ENCODE results near the gene CCT8.

Gene CCT8

DNA sequence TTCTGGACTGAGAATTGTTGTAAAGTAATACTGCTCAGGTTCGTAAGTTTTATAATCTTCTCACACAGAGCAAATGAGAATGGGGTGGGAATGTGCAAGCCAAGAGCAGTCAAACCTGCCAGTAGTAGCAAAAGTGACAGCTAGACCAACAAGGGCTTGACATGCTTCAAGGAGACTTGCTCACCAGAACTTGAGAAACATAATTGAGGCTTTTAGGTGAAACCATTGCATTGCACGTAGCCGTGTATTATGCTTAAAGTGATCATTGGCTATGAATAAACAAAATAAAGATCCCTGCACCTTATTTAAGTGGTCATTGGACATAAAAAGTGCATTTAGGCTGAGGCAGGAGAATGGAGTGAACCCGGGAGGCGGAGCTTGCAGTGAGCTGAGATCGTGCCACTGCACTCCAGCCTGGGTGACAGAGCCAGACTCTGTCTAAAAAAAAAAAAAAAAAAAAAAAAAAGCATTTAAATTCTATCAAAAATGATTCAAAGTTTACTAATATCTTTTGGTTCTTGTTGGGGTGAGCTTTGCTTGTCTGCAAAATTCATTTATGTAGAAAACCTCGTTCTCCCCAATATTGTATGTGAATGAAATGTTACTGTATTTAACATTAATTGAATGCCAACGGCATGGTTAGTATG, 11.8 kb upstream of the CCT8 start:
- H4K20me1 ChIP-seq (ENCODE audit: insufficient read depth, low read length, poor library complexity, severe bottlenecking), result no peaks in the 10 kb centered on the region
- H3K9me3 ChIP-seq (ENCODE audit: insufficient read depth, low read depth, low read length), result no peaks in the 10 kb centered on the region
- no peak overlapping the region for H3K4me3 ChIP-seq (ENCODE audit: low read length, poor library complexity, severe bottlenecking)
- H3K9me2 ChIP-seq (replicated peaks; ENCODE audit: low read depth, low read length), result no peaks in the 10 kb centered on the region
- H3K79me2 ChIP-seq (ENCODE audit: insufficient read depth, low read length), result peaks cover 18% of the 10 kb centered on the region; the same call in 1 of the 2 replicates
- H3K4me1 ChIP-seq (ENCODE audit: insufficient read depth, low read length, poor library complexity, severe bottlenecking), result peaks cover 5% of the 10 kb centered on the region
- no peak overlapping the region for H3K9ac ChIP-seq (ENCODE audit: low read depth, low read length, poor library complexity, severe bottlenecking)
- TF ChIP-seq, protein P1, sequence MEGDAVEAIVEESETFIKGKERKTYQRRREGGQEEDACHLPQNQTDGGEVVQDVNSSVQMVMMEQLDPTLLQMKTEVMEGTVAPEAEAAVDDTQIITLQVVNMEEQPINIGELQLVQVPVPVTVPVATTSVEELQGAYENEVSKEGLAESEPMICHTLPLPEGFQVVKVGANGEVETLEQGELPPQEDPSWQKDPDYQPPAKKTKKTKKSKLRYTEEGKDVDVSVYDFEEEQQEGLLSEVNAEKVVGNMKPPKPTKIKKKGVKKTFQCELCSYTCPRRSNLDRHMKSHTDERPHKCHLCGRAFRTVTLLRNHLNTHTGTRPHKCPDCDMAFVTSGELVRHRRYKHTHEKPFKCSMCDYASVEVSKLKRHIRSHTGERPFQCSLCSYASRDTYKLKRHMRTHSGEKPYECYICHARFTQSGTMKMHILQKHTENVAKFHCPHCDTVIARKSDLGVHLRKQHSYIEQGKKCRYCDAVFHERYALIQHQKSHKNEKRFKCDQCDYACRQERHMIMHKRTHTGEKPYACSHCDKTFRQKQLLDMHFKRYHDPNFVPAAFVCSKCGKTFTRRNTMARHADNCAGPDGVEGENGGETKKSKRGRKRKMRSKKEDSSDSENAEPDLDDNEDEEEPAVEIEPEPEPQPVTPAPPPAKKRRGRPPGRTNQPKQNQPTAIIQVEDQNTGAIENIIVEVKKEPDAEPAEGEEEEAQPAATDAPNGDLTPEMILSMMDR (conservative IDR thresholded peaks at IDR 0.05; ENCODE audit: low read length), result no peak
- TF ChIP-seq EZH2phosphoT487 (IDR thresholded peaks at IDR 0.05; ENCODE audit: borderline replicate concordance), result no peak
- no peaks in the 10 kb centered on the region; the same call in 1 of the 2 replicates for H3K36me3 ChIP-seq (ENCODE audit: insufficient read depth, low read length)
- H3K4me2 ChIP-seq (ENCODE audit: low read depth, low read length, poor library complexity, severe bottlenecking), result no peak overlapping the region
- no peaks in the 10 kb centered on the region for H3K27me3 ChIP-seq (ENCODE audit: insufficient read depth, low read length, poor library complexity, severe bottlenecking)
- no peaks in the 10 kb centered on the region for H3F3A ChIP-seq (ENCODE audit: low read depth)
- no peak overlapping the region for H2AFZ ChIP-seq (ENCODE audit: low read length)

DNA sequence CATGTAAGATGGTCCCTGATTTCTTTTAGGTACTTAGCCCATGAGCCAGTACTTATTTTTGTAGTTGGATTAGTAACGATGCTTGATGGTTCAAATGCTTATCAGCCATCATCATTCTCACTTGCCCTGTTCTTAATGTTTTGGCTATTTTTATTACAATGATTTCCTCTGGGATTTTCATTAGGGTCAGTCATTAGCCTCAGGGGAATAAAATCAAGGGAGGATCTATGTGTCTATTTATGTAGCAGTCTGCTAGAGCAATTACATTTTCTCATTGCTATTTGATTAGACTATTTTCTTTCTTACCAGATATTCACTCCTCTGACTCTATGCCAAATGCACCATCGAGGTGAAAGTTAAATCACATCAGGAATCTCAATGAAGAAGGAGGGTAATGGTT, 10.9 kb upstream of the CCT8 start:
- no peaks in the 10 kb centered on the region for H3F3A ChIP-seq (ENCODE audit: low read depth)
- H3K9ac ChIP-seq (ENCODE audit: low read depth, low read length, poor library complexity, severe bottlenecking), result no peak overlapping the region
- H3K4me1 ChIP-seq (ENCODE audit: insufficient read depth, low read length, poor library complexity, severe bottlenecking), result peaks cover 13% of the 10 kb centered on the region
- H3K4me2 ChIP-seq (ENCODE audit: low read depth, low read length, poor library complexity, severe bottlenecking), result no peak overlapping the region
- TF ChIP-seq, protein P1 (conservative IDR thresholded peaks at IDR 0.05; ENCODE audit: low read length), result no peak
- TF ChIP-seq EZH2phosphoT487 (IDR thresholded peaks at IDR 0.05; ENCODE audit: borderline replicate concordance), result no peak
- H3K27me3 ChIP-seq (ENCODE audit: insufficient read depth, low read length, poor library complexity, severe bottlenecking), result no peaks in the 10 kb centered on the region
- no peaks in the 10 kb centered on the region; the same call in 1 of the 2 replicates for H3K36me3 ChIP-seq (ENCODE audit: insufficient read depth, low read length)
- no peak overlapping the region for H2AFZ ChIP-seq (ENCODE audit: low read length)
- H3K9me2 ChIP-seq (replicated peaks; ENCODE audit: low read depth, low read length), result no peaks in the 10 kb centered on the region
- no peak overlapping the region for H3K4me3 ChIP-seq (ENCODE audit: low read length, poor library complexity, severe bottlenecking)
- H3K9me3 ChIP-seq (ENCODE audit: insufficient read depth, low read depth, low read length), result no peaks in the 10 kb centered on the region
- peaks cover 24% of the 10 kb centered on the region; the same call in 1 of the 2 replicates for H3K79me2 ChIP-seq (ENCODE audit: insufficient read depth, low read length)
- H4K20me1 ChIP-seq (ENCODE audit: insufficient read depth, low read length, poor library complexity, severe bottlenecking), result no peaks in the 10 kb centered on the region

DNA sequence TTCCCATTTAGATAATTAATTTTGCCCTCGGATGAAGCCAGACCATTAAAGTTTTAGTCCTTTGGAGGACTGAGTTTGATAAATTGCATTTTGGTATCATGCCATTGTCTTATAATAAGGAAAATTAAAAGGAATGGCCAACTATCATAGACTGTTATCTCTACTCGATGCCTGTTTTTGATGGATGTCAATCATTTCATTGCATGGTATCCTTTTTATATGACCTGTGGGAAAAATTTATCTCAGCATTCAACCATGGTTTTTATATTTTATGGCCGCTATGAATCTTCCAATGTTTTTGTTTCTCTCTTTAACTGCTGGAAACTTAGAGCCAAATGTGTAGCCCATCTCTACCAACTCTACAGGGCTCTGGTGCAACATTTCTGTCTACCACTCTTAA, 9.9 kb upstream of the CCT8 start:
- Histone ChIP-seq H3K4me2 (ENCODE audit: low read depth, low read length, poor library complexity, severe bottlenecking) (no peak overlapping the region), H3K9me3 (ENCODE audit: insufficient read depth, low read depth, low read length) (no peaks in the 10 kb centered on the region), H3F3A (ENCODE audit: low read depth) (no peaks in the 10 kb centered on the region), H3K79me2 (ENCODE audit: insufficient read depth, low read length) (peaks cover 29% of the 10 kb centered on the region; the same call in 1 of the 2 replicates), H3K4me1 (ENCODE audit: insufficient read depth, low read length, poor library complexity, severe bottlenecking) (peaks cover 24% of the 10 kb centered on the region), H3K9me2 (replicated peaks; ENCODE audit: low read depth, low read length) (no peaks in the 10 kb centered on the region), H4K20me1 (ENCODE audit: insufficient read depth, low read length, poor library complexity, severe bottlenecking) (no peaks in the 10 kb centered on the region), H2AFZ (ENCODE audit: low read length) (no peak overlapping the region), H3K27me3 (ENCODE audit: insufficient read depth, low read length, poor library complexity, severe bottlenecking) (no peaks in the 10 kb centered on the region), H3K36me3 (ENCODE audit: insufficient read depth, low read length) (no peaks in the 10 kb centered on the region; the same call in 1 of the 2 replicates), H3K4me3 (ENCODE audit: low read length, poor library complexity, severe bottlenecking) (no peak overlapping the region), H3K9ac (ENCODE audit: low read depth, low read length, poor library complexity, severe bottlenecking) (no peak overlapping the region)
- TF ChIP-seq EZH2phosphoT487 (IDR thresholded peaks at IDR 0.05; ENCODE audit: borderline replicate concordance), result no peak
- TF ChIP-seq, protein P1 (conservative IDR thresholded peaks at IDR 0.05; ENCODE audit: low read length), result no peak

All from Loucy (cell line).